Central memory CD4-positive, alpha-beta T cell (primary cell): Measurements from ENCODE around the gene LRMDA.

Experiments used
- DNase-seq: peaks from one replicate; pipeline ENCODE4 v3.0.0; 2022

LRMDA gene

GRCh38 chr10:75681334-75681733 is 249.9 kb downstream of the LRMDA start:
- DNase-seq = no peak

DNA sequence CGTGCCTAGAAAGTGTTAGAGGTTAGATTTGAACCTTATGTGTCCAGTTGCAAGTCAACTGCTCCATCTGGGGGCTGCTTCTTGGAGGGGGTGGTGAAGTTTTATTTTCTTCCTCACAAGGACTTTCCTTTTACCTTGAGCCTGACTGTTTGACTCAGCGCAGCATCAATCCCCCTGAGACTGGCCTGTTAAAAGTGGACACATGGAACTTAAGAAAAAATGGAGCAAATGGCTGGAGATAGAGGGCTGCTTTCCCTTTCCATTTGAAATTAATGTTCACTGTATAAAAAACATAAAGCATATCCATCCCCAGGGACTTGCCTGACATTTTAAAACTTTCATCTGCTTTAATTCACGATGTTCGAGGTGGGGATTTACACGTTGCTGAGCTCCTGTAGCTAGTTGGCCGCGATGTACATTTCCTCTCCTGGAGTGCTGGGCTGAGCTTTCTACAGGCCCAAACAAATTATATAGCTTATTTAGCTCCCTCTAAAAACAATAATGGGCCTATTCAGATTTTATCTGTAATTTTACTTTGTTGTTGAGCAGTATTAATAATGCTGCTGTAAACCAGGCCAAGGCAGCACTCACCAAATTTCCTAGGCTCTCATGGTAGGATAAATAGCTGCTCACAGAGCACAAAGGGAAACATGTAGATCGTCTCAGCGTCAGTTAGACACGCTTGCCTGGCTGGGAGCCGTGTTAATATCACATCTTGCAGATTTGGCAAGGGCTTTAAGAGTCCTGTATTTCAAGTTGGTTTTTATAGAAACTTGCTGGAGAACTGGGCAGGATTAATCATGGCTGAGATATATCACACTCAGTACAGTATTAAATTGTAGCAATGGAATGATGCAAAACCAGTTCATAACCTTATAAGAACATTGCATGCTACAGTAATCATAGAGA is 251.5 kb downstream of the LRMDA start:
- no peak for DNase-seq

- DNase-seq = no peak
Observed at GRCh38 chr10:75685187-75685586, 253.8 kb downstream of the LRMDA start.

DNA sequence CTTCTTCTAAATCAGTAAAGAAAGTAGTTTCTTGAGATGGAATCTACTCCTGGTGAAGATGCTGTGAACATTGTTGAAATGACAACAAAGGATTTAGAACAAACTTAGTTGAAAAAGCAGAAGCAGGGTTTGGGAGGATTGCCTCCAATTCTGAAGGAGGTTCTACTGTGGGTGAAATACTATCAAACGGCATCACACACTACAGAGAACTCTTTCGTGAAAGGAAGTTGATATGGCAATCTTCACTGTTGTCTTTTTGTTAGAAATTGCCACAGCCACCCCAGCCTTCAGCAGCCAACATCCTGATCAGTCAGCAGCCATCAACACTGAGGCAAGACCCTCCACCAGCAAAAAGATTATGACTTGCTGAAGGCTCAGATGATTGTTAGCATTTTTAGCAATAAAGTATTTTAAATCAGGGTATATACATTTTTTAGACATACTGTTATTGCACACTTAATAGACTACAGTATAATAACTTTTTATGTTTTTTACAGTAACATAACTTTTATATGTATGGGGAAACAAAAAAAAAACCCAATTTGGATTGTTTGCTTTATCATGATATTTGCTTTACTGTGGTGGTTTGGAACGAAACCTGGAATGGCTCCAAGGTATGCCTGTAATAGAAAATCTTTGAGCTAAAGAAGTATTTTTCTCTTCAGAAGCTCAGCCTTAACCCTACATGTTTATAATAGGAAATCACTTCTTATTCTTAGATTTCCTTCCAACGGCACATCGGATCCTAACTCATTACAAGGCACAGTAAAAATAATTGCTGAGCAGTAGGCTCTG is 257.3 kb downstream of the LRMDA start:
- DNase-seq = no peak

DNA sequence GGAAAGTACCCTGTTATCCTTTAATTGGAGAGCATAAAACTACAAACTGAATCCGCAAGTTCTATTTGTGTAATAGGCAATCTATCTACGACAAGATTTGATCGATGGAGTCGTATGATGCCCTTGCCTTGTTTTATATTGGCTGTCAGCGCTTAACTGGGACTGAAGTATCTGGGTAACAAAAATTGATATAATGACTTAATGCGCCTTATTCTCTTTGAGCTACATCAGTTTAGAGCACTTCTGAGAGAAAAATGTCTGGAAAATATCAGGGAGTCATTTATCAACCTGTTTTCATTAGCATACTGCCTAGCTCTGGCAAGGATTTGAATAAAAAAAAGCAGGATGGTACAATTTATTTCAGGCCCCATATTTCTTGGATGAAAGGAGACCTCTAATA is 262.1 kb downstream of the LRMDA start:
- no peak for DNase-seq

- DNase-seq = no peak
Observed at GRCh38 chr10:75694269-75694668, 262.8 kb downstream of the LRMDA start.

DNA sequence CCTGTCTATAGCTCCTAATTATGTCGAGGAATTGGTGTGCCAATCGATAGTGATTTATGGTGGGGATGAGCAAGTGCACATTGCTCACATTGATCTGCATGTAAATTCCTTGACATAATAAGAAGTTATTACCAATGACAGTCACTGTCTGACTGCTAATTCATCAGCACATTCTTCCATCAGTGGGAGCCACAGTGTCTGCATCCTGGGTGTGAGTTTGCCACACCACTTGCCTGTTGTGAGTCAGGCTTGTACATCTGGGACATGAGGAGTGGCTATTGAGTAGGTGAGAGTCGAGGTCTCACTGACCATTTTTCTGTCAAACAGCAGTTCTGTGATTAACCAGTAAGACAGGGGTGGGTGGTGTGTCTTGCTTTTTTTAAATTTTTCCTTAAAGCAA is 263.4 kb downstream of the LRMDA start:
- no peak for DNase-seq

DNA sequence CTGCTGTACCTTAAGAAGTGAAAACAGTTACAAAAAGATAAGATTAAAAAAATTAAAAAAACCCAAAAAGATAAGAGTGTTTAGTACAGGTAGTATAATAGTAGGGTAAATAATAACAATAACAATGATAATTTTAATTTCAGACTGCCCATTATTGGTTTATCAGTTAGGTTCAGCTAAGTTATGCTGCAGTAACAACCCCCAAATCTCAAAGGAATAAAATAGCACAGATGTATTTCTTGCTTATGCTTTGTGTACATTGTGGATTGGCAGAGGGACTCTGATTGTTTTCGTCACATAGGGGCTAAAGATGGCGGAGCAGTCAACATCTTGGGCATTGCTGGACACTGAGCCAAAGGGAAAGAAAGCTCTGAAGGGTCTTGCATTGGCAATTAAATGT is 264.6 kb downstream of the LRMDA start:
- DNase-seq = no peak

DNA sequence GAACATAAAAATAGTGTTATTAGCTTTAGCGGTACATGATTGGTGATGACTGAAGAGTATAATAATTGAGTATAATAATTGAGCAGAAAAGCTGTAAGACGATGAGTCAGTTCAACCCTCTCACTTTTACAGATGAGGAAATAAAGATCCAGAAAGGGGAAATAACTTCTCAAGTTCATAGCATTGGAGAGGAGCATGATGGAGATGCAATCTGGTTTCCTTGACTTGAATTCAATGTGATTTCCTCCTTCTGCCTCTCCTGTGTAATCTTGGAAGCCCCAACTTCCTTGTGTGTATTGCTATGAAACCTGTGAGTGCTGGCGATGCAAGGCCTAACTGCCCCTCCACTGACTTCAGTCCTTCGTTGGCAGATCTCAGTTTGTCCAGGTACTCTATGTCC is 265.1 kb downstream of the LRMDA start:
- no peak for DNase-seq

- DNase-seq = no peak
Observed at GRCh38 chr10:75703191-75703854, 271.9 kb downstream of the LRMDA start.

DNA sequence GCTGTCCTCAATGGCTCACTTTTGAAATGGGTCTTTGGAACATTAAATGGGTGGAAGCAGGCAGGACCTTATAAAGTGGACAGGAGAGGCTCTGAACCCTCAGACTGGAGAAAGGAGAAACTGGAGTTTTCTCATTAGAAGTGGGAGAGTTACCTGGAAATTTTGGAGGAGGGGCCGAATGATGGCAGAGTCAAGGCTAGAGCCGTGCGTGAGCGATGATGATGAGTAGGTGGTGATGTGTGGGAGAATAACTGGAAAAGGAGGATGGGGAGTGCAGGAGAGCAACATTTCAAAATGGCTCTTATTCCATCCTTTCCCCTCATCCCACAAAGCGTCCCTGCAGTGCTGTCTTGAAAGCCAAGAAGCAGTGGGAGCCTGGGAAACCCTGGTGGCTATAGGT is 274.0 kb downstream of the LRMDA start:
- no peak for DNase-seq

DNA sequence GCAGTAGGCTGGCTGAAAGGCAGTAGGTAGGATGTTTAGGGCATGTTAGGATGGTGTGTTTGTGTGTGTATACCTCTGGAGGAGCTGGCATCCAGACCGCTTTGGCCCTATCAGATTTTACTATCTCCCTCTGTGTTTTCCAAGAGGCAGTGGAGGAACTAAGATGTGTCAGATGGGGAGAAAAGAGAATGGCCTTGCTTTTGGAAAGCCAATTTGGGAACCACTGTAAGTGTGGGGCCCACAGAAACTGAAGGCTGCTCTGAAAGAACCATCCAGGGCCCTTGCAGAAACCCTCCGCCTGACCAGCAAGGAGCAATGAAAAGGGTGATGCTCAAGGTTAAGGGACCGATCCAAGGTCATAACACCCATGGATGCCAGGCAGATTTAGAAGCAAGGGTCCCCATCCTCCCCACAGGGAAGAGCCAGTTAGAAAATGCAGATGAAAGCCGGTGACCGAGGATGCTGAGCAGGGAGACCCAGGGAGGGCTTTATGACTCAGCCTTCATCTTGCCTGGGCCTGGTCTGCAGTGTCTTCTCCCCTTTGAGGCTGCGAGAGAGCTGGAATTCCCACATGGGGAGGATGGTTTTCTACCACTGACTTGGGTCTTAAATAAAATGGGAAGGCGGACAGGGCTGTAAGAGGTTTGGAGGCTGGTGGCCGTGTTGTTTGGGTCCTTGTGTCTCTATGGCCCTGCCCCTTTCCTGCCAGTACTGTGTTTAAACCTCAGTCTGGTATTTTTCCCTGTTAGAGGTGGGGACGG is 275.8 kb downstream of the LRMDA start:
- no peak for DNase-seq

- no peak for DNase-seq
Observed at GRCh38 chr10:75708060-75708459, 276.6 kb downstream of the LRMDA start.

DNA sequence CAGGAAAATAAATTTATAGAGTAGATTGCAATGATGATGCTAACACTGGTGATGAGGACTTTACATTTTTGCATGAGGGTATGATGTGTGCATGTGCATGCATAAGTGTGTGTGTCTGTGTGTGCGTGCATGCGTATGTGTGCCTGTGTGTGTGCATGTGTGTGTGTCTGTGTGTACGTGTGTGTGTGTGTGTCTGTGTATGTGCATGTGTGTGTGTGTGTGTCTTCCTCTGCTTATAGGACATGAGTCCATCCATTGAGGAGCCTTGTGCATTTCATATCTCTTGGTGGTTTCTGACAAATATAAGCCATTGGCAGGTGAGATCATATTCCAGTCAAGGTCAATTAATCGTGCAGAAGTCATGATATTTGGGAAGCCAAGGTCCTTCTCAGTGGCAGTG is 277.8 kb downstream of the LRMDA start:
- DNase-seq = no peak

DNA sequence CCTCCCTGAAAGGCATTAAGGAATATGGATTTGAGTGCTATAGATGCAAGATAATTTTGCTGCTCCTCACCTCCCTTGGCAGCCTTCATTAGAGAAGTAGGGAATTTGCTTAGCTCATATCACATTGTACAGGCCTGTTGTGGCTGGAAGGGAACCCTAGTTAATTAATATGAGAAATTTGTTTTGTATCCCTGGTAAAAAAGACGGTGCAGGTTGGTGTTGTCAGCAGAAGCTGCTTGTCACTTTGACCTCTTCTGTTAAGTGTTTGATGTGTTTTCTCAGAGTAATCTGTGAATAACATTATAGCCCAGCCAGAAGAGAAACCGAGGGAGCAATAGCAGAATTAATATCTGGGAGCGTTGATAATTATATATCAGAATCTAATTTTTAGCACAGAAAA is 278.4 kb downstream of the LRMDA start:
- DNase-seq = no peak

GRCh38 chr10:75712242-75712880 is 280.9 kb downstream of the LRMDA start:
- DNase-seq = no peak

GRCh38 chr10:75716506-75716905 is 285.1 kb downstream of the LRMDA start:
- DNase-seq = no peak

DNA sequence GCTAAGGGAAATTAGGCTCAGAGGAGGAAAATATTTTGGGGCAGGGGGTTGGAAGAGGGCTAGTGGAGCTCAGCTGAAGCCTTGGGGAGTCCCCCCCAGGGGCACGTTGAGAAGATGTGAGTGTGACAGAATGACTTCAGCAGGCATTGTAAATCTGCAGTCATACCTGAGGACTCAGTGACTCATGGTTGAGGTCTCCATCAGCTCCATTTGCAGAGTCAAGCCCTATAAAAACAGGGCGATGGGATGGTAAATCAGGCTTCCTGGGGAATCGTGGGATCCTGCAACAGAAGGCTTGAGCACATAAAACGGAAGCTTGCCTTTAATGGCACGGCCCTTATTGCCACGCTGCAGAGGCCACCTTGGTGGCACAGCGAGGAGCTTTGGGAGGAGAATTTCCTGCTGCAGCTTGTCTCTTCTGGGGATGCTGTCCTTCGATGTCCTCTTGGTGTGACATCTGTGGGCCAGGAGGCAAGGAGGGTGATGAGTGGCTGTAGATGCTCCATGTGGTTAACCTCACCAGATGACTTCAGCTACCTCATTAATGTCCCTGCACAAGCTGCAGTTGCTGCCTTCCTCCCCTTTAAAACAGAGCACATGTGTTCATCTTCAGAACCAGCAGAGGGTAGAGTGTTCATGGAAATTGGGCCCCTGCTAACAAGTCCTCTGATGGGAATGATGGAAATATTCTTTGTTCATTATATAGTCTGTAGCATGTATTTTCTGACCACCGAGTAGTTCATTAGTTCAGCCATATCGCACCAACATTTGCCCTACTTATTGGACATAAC is 285.9 kb downstream of the LRMDA start:
- DNase-seq = no peak

- no peak for DNase-seq
Observed at GRCh38 chr10:75718991-75719390, 287.6 kb downstream of the LRMDA start.

DNA sequence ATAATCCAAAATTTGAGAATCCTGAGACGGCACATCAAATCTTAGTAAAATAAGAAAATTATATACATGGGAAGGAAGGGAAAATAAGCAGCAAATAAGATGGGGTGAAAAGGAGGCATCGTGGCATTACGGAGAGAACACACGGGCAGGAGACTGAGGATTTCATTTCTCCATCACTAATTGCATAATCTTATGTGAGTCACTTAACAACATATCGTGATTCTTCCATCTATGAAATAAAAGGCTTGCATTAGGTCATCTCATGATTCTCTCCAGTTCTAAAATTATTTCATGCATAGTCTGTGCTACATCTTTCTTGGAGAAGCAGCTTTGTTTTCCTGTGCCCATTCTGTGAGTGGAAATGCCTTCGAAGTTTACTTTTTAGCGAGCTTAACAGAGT is 288.7 kb downstream of the LRMDA start:
- DNase-seq = no peak

GRCh38 chr10:75722020-75722419 is 290.6 kb downstream of the LRMDA start:
- no peak for DNase-seq
